ENCODE measurements around the gene TYW3.
A peak's percentile ranks its signal among the peaks of the same experiment; 100 is the strongest.

Gene TYW3, protein sequence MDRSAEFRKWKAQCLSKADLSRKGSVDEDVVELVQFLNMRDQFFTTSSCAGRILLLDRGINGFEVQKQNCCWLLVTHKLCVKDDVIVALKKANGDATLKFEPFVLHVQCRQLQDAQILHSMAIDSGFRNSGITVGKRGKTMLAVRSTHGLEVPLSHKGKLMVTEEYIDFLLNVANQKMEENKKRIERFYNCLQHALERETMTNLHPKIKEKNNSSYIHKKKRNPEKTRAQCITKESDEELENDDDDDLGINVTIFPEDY

GRCh38 chr1:74732960-74733603 is at the start of gene TYW3, which contains the start of gene CRYZ:
Gene TYW3, plus strand, starts transcription at chr1:74733152. Its CDS starts 93 bp downstream, at chr1:74733245.
Gene CRYZ, minus strand, starts transcription at chr1:74733050. Its CDS starts 8,229 bp downstream, at chr1:74724821.
- DNase-seq: peak; percentile 94

GRCh38 chr1:74683656-74684055 is 49.3 kb upstream of the TYW3 start:
- no peak for DNase-seq

- DNase-seq: no peak
These were observed 48.7 kb upstream of the TYW3 start for GRCh38 chr1:74684301-74684700.

- no peak for DNase-seq
These were observed 46.0 kb upstream of the TYW3 start for GRCh38 chr1:74686928-74687327.

DNA sequence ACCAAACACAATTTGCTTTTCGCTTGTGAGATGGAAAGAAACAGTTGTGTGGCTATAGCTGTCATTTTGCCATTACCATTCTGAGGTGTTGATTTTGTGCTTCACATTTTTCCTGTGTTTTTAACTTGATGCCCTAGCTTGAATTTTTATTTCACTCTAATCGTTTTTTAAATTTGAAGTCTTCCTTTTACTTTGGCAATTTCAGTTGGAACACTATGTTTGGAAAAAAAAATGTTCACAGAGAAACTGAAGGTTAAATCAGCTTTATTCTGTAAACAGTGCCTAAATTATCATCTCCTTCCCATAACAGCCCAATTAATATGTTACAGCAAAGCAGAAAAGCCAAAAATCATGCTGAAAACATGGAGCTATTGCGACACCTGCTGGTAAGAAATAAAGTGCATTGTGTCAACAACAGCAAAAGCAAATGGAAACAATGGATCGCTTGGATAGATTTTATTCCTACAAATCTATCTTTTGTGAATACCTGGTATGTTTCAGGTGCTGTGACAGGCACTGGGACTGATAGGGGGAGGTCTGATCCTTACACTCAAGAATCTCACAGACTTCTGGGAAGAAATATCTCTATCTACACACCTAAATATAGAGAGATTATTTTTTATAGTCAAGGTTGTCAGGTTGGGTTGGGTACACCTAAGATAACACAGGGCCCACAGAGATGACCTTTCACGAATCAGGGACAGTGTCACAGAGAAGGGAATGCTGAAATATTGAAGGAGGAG is 43.2 kb upstream of the TYW3 start:
- peak; percentile 51 for DNase-seq

- no peak for DNase-seq
These were observed 42.6 kb upstream of the TYW3 start for GRCh38 chr1:74690364-74690696.

DNA sequence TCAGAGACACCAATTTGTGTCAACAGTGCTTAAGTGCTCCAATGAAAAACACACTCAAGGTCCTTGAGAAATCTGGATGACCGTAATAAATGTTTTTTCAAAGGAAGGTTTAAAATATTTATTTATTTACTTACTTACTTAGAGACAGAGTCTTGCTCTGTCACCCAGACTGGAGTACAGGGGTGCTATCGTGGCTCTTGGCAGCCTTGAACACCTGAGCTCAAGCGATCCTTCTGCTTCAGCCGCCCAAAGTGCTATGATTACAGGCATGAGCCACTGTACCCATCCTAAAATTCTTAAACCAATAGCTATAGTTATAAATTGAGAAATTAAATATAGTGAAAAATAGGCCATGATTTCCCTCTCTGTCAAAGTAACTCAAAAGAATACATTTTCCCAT is 42.0 kb upstream of the TYW3 start:
- no peak for DNase-seq

DNA sequence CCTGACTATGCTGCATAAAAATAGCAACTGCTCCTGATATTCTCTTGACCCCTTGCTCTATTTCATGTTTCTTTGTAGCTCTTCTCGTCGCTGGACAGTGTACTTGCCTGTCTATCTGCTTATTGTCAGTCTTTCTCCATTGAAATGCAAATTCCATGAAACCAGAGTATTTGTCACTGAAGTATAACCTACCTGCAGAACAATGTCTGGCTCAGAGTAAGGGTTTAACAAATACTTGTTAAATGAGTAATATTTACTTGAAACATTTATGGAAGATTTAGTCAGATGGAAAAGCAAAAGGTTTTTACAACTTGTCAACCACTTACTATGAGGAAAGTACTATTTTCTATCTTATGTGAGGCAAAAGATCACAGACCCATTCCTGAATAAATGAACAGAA is 39.5 kb upstream of the TYW3 start:
- DNase-seq: no peak

DNA sequence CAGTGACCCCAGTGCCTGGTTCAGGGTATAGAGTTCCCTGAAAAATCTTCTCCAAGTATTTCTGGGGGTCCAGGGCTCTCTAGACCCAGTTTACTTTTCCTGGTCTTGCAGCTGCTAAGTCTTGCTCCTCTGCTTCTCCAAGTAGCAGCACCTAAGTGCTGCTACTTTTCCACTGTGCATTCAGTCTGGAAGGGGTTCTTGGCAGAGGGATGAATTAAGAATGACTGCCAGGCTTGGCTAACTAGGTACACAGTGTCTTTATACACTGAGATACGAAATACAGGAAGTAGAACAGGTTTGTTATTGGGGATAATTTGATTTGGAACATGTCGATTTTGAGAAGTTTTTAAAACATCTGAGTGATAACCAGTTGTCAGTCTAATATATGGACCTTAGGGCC is 35.1 kb upstream of the TYW3 start:
- no peak for DNase-seq

- DNase-seq: no peak
These were observed 33.6 kb upstream of the TYW3 start for GRCh38 chr1:74699331-74699730.

GRCh38 chr1:74703386-74704182 is 29.4 kb upstream of the TYW3 start:
- no peak for DNase-seq

DNA sequence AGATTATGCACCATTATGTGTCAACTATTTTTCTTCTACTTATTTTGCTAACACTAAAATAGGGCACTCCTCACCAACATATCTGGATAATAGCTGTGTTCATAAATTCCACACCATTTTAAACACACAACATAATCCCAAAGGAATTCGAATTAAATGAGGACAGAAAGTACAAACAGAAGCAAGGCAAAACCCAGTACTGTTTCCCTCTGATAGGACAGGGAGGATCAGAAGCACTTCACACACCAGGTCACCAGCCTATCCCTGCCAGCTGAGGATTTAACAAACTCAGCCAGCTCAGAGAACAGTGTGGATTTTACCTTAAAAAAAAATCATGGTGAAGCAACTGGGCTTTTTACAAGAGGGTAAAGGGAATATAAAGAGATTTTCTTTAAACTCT is 20.1 kb upstream of the TYW3 start:
- no peak for DNase-seq

GRCh38 chr1:74713849-74714248 is 19.1 kb upstream of the TYW3 start:
- DNase-seq: no peak

- no peak for DNase-seq
These were observed 18.3 kb upstream of the TYW3 start for GRCh38 chr1:74714429-74715235.

DNA sequence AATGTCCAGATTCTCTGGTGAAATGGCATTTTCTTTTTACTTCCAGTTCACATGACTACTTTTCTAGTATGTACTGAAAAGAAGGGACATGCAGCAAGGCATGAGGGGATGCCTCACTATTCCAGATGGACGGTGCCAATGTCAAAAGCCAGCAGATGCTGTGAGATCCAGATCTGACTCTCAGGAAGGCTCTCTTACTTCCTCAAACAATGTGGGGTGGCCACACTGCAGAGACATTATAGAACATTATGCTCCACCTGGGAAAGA is 17.8 kb upstream of the TYW3 start:
- DNase-seq: no peak

DNA sequence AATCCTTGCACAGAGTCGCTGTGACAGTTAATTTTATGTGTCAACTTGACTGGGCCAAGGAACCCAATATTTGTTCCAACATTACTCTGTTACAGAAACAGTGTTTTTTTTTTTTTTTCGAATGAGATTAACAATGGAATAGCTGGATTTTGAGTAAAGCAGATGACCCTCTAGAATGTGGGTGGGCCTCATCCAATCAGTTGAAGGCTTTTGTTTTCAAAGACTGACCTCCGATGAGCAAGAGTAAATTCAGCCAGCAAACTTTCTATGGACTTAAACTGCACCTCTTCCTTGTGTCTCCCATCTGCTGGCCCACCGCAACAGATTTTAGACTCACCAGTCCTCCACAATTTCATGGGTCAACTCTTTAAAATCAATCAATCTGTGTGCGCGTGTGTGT is 17.1 kb upstream of the TYW3 start:
- no peak for DNase-seq

DNA sequence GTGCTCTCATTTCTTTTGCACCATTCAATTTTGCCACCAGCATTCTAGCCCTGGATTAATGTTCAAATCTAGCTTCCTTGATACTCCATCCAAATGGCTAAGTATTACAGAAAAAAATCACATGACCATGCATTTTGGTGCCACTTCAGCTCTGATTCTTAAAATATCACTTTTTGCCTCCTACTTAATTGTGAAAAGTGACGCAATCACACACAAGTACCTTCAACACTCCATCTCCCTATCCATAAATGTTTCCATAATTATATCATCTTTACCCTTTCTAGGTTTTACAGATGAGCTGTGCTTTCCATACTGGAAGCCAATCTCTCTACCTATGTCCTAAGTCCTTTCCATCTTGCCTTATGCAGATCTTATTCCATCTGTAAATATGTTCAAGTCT is 16.1 kb upstream of the TYW3 start:
- DNase-seq: no peak

DNA sequence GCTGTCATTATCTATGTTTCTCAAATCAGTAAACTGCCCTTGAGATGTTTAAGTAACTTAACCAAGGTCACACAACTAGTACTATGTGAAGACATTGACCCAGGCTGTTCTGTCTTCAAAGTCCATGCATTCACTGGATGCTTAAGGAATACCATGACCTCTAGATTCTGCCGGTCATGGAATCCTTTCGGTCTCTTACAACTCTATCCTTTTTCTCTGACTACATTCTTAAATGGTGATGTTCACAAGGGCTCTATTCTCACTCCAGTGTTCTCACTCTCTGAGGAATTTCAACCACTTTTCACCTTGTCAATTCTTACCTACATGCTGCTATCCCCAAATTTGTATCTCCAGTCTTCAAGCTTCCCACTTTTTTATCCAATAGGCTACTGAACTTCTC is 15.3 kb upstream of the TYW3 start:
- DNase-seq: no peak

- no peak for DNase-seq
These were observed 6.9 kb upstream of the TYW3 start for GRCh38 chr1:74726063-74726462.

- DNase-seq: no peak
These were observed 4.2 kb upstream of the TYW3 start for GRCh38 chr1:74728736-74729135.

DNA sequence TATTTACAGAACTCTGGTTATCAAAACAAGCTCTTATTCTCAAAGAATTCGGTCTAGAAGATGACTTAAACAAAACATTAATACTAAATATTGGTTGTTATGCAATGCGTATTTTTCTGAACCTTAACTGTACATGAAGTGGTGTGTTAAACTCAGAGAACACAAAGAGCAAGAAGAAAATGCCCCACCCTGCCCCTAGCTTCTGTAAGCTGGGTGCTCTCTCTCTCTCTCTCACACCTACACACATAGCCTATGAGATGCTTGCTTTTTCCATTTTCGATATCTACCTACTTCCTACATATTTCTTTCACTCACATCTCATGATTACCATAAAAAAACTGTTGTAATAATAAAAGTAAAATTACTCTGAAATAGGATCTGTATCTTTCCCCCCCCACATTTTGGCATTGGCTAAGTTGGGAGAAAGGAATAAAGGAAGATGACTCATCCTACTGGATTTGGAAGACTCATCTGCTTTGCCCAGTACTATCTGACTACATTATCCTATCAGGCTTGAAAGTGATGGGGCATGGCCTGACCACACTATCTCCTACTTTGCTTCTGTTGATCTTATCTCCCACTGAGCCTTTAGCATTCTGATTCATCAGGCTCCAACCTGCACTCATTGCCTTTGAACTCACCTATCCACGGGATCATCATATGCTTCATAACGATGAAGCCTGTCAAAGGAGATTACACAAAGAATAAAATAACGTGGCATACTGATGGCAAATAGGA is 3.0 kb upstream of the TYW3 start:
- DNase-seq: no peak
